Ecto neural progenitor cell (in vitro differentiated cells): ENCODE results near the gene EFTUD2.

Experiments
- DNase-seq: peaks from one replicate; pipeline ENCODE4 v3.0.0-alpha.2; 2018; ENCODE audit warnings: low spot score

EFTUD2 gene

DNA sequence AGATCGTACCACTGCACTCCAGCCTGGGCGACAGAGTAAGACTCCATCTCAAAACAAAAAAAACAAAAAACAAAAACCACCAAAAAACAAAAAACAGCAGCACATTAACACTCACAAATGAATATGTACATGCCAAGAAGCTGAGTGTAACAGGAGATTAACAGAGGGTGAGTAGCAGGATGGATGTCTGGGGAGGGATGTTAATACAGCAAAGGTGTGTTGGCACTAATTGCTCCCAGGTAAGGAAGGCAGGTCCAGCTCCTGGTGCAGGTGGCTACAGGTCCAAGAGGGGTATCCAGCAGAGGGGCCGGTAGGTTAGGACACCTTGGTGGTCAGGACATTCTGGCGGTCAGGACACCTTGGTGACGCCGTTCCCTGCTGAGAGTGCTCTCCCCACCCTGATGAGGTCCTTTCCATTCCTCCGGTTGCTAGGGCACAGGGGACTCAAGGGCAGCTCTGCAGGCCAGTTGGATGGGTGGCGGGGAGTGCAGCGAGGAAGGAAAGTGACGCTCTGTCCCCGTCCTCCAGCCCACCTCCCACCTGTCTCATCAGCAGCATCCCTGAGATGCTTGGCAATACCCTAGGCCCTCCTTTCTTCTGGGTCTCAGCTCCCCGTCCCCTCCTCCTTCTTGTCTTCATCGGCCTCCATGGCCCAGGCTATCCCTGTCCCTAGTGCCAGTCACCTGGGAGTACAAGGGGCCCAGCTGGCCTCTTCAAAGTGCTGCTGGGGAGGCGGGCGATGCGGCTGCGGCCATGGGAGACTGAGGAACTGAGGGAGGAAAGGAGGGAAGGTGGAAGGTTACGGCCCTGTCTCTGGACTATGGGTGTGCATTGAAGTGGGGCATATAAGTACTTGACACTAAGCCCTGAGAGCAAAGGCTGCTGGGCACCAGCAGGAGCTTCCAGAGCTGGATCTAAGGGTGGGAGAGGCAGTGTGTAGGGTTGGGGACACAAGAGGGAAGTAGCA is 26.8 kb upstream of the EFTUD2 start:
- DNase-seq, result no peak

DNA sequence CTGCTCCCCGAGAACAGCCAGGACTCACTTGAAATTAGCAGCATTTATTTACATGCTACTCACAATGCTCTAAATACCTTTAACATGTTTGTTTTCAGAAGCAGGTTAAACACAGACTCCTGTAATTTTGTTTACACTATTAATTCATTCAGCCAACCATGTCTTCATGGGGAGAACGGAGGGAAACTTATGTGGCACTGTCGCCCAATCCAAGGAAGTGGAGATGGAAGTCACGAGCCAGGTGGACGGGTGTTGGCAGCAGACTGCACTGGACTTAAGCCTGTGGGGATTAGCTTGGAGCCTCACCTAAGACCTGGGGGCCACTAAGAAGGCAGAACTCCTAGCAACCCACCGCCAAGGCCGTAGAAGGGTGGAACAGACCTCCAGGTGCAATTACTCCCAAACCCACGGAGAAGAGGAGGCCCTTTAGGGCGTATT is 24.9 kb upstream of the EFTUD2 start:
- no peak for DNase-seq

DNA sequence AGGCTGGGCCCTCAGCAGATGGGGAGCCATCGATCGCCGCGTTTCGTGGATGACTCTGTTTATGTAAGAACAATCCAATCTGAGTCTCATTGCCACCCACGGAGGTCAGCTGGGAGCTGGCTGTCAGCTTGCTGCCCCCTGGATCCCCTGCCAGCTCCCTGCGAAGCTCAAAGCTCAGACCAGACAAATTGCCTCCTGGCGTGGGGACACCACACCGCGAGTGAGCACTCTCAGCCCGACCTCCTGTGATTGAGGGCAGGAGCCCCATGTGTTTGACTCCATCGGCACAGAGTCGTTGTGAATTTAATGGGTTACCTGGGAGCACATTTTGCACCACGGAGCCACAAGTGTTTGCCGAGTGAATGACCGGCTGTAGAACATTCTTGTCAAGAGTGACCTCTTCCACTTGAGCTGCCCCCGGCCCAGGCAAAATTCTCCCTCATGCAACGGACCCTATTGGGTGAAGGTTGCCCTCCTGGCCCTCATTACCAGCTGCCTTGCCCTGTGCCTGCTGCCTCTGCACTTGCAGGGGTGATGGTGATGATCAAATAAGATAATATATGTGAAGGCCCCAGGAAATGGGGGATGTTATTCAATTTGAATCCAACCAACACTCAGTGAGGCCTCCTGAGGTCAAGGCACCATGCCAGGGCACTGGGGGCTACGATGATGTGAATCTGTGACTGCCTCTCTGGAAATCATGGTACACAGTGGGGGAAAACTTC is 23.7 kb upstream of the EFTUD2 start:
- DNase-seq, result no peak

DNA sequence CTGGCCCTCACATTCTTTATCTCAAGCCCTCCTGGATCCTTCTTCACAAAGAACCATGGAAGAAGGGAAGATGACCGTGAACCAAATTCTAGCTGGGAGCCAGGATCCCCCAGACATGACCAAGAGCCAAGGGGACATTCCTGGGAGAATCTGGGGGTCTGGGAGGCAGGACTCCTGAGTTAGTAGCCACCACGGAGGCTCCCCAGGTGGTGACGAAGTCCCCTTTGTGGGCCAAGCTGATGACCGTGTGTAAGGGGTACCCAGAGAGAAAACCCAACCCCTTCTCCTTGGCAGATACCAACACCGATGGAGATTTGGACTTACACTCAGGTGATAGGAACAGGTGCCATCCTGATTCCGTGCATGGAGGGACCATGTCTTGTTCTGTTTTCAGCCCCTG is 22.9 kb upstream of the EFTUD2 start:
- DNase-seq, result no peak

DNA sequence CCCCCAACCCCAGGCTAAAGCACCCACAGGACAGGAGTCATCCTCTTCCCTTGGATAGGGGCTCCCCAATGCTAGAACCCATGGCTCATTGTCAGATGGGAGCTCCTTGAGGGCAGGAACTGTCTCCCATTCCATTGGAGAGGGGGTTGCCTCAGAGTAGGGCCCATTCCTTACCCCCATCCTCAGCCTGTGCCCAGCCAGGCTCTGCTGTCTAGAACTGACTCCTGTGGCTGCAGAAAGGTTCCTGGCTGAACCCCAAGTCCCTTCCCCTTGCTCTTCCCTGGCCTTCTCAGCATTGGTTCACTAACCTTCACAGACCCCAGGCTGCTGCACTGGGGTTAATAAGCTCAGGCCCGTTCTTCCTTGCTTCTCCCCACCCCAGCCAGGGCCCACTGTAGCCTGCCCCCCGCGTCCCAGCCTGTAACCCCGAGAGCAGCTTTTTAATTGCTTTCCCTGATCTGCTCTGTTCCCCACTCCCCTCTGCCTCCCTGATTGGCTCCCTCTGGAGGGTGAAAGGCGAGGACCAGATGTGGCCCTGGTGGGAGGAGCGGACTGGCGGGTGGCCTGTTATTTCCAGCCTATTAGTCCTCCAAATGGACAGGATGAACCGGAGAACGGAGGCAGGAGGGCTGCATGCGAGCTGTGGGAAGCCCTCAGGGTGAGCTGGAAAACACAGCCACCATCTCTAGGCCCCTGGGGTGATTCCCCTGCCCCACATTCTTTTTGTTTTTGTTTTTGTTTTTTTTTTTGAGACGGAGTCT is 22.1 kb upstream of the EFTUD2 start:
- peak; percentile 88 for DNase-seq

DNA sequence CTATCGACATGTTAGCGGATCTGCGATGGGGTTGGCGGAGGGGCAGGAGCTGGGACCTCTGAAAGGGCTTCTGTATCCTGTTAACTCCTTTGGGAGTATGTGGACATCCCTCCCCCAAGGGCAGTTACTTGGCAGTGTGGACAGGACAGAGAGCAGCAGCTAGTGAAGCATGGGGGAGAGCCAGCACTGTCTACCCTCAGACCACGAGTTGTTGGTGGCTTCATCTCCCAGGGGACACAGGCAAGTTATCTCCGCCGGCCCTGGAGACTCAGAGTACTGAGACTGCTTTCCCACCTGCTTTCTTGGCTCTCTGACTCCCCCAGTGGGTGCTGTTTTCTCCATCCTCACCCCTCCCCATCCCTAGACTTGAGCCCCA is 21.3 kb upstream of the EFTUD2 start:
- DNase-seq, result no peak

DNA sequence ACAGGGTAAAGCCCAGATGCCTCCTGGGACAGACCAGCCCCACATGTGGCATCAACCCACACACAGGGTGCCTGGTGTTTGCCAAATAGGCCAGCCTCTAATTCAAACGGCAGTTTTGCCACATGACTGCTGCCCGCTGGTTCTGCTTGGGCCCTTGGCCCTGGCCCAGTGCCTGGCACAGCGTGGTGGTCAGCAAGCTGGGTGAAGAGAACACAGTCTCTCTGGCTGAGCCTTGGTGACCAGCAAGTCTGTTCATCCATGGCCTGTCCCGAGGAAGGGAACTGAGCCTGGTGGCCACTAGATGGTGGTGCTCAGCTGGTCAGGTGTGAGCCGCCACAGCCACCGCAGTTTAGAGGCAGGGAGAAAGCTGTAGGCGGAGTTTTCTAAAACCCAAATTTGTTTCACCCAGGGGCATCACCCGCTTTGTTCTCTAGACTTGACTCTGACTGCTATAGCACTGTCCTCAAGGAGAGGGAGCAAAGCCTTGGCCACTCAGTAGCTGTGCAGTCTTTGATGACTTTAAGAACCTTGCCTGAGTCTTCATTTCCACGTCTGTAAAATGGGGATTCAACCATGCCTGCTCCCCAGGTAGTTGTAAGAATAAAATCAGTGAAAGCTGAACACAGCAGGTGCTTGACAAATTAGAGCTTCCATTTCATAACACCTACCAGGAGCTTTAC is 20.8 kb upstream of the EFTUD2 start:
- peak; percentile 89 for DNase-seq

DNA sequence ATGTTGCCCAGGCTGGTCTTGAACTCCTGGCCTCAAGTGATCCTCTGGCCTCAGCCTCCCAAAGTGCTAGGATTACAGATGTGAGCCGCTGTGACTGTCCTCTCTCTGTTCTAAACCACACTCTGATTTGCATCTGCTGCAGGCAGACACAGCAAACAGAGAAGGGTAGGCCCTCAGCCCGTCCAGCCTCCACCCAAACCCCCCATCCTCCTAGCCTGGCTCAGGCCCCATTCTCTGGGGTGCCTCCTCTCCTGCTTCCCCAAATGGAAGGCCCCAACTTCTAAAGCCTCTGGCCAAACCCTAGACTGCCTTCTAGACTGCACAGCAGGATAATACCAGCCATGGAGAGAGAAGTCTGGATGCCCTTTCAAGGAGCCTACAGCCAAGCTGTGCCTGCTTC is 20.2 kb upstream of the EFTUD2 start:
- DNase-seq, result no peak

DNA sequence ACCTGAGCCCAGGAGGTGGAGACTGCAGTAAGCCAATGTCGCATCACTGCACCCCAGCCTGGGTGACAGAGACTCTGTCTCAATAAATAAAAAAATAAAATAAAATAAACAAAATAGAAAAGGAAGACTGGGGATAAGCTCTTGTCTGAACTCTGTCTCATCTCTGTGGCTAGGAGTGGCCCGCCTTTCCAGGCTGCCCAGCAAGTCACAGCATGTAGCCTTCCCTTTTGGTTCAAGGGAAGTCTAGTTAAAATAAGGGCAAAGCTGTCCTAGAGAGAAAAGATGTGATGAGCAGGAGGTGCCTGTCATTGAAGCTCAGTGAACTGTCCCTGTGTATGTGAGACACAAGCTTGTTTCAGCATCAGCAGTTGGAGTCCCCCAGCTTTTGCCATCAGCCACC is 18.8 kb upstream of the EFTUD2 start:
- DNase-seq, result no peak

DNA sequence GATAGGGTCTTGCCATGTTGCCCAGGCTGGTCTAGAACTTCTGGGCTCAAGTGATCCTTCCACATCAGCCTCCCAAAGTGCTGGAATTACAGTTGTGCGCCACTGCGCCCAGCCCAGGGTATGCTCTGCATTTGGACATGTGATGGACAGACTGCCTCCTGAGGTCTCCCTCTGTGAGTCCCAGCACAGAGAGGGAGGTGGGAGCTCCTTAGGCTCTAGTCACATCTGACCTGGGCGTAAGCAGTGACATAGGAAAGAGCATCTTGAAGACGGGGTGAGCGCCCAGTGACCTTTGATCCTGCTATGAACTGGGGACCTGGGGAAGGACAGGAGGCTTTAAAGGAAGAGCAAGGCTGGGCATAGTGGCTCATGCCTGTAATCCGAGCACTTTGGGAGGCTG is 18.2 kb upstream of the EFTUD2 start:
- no peak for DNase-seq

DNA sequence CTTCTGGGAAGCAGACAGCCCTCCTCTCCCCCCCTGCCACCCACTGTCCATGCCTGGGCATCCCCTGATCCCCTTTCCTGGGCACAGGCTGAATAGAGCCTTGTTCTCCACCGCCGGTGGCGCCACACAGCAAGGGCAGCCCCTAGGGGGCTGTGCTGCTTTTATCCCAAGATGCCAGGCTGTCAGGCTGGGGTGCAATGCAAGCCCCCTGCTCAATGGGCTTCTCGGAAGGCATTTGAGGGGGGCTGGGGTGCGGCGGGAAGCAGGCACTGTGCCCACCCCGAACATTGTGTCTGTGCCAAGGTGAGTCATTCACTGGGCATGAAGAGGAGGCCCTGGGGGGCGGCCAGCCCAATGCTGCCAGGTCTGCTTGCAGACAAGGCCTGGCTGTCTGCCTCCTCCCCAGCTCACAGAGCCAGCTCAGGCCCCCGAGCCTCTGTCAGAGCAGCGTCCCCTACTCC is 17.6 kb upstream of the EFTUD2 start:
- no peak for DNase-seq

DNA sequence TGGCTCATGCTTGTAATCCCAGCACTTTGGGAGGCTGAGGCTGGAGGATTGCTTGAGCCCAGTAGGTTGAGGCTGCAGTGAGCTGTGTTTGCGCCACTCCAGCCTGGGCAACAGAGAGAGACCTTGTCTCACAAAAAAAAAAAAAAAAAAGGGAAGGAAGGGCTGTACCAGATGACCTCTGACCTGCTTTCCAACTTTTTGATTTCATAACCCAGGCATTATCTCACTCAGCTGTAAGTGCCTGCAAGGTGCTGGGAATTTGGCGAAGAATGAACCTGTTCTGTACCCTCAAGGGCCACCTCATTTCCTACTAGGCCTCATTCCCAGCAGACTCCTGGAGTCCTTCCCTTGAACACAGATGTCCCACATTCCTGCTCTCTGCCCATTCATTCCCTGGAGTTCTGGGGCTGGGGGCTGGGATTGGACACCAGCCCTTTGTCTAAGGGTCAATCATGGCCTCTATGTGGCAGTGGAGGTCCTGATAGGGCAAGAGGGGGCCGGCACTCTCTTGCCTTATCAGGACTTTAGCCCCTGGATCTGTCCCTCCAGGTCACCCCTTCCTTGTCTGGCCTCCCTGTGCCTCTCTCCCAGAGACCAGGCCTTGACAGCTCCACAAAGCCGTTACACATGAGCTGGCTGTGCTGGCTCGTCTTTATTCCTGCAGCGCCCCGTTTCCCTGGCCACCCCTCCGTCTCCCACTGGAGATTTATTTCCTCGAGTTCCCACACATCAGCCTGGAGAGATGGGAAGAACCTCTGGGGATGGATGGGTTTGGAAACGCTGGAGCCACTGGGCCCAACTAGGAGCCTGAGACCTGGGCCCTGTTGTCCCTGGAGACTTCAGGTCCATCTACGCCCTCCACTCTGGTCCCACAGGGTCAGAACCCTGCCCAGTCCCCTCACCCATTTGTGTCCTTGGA is 16.9 kb upstream of the EFTUD2 start:
- no peak for DNase-seq

DNA sequence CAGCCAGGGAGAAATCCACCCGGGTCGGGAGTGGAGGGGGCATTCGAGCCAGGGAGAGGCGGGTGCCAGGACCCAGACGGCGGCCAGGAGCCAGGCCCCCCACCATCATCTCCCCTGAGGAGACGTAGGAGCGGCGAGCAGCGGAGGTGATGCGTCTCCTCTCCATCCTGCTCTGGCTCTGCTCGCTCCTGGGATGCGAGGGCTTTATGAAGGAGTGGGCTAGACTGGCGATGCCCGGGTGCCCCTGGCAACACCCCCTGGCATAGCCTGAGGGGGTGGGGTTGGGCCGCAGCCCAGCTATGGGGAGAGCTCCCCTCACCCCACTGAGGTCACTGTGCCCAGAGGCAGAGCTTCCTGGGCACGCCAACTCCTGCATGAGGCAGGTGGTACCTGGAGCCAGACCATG is 16.1 kb upstream of the EFTUD2 start, which contains the start of gene GFAP:
TSS of gene GFAP (minus strand) at position 180 of the 406 bp plus-strand sequence. CDS start at position 166, 14 bp downstream.
- DNase-seq, result no peak

DNA sequence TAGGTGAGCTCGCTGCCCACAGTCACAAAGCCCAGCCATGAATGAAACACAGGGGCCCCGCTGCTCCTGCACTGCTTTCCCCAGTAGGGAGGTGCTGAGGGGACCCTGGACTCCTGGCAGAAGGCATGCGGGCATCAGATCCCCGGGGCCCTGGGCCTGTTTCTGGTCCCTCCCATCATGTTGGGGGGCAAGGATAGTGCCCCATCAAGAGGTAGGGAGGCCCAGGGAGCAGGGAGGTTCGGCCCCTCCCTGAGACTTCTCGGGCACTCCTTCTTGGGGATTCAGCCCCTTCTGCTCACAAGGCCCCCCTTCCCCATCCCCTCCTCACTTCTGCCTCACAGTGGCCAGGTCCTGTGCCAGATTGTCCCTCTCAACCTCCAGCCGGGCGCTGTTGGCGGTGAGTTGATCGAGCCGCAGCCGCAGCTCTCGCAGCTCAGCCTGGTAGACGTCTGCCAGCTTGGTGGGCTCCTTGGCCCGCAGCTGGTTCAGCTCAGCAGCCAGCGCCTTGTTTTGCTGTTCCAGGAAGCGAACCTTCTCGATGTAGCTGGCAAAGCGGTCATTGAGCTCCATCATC is 15.5 kb upstream of the EFTUD2 start:
- DNase-seq, result no peak

DNA sequence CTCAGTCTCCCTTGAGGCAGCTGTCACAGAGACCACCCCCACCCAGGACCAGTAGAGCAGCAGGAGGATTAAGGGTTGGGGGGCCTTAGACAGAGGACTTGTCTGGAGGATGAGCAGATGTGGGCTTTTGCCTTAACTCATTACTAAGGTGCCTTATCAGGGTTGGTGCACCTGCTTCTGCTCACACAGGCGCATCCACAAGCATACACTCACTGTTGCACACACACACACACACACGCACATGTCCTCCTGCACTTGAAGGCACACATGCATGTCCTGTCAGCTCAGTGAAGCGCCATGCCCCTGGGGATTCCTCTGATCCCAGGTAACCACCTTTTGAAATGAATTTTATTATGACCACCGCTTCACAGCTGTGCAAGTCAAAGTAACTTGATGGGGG is 14.9 kb upstream of the EFTUD2 start:
- no peak for DNase-seq

DNA sequence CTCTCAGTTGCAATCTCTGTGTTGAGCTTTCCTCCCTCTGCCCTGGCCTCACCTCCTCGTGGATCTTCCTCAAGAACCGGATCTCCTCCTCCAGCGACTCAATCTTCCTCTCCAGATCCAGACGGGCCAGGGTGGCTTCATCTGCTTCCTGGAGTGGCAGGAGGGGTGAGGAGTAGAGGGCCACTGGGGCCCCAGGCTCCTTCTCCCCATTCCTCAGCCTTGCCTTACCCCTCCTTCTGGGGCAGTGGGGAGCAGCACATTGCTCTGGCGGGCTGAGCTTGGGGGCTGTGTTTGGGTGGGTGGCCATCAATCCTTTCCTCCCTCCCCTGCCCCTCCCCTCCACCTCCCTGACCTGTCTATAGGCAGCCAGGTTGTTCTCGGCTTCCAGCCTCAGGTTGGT is 14.4 kb upstream of the EFTUD2 start:
- no peak for DNase-seq

DNA sequence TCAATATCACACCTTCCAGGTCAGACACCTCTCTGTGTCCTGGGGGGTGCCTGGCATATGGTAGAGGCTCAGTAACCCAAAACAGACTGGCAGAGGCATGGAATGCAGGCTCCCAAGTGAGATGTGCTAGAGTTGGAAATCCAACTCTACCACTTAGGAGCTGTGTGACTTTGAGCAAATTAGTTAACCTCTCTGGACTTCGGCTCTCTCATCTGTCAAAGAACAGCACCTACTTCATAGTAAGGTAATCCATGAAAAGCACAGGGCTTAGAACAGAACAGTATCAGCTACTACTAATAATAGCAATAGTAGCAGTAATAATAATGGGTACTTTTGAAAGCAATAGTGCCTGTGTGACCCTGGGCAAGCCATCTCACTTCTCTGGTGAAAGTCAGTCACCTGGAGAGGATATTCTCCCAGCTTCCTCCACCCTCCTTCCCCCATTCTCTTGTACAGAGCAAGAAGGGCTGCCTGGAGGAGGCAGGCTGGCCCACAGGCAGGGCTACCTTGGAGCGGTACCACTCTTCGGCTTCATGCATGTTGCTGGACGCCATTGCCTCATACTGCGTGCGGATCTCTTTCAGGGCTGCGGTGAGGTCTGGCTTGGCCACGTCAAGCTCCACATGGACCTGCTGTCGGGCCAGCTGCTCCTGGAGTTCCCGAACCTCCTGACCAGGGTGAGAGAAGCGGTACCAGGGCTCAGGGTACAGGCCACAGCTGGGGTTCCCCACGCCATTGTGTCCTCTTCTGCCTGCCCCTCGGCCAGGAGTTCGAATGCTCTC is 13.7 kb upstream of the EFTUD2 start:
- DNase-seq, result no peak

DNA sequence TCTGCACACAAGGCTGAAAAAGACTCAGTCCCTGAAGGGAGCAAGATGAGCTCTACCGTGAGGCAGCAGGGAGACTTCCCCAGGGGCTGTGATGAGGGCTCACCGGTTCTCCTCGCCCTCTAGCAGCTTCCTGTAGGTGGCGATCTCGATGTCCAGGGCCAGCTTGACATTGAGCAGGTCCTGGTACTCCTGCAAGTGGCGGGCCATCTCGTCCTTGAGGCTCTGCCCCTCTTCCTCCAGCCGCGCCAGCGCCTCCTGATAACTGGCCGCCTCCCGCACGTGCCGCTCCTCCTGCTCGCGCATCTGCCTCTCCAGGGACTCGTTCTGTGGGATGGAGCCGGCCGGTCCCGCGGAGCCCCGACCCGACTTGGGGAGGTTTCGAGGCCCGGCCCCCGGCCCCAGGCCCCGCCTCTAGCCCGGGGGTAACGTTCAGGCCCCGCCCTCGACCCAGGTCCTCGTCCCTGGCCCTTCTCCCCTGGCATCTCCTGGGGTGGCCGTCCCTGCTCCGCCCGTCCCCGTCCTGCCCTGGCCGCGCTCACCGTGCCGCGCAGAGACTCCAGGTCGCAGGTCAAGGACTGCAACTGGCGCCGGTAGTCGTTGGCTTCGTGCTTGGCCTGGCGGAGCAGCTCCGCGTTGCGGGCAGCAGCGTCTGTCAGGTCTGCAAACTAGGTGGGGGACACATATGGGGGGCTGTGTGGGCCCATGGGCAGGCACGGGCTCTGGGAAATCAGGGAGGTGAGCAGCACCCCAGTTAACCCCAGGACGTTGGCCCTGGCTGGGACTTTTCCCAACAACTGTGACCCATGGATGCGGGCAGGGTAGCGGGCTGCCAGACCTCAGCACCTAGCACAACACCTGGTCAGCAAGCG is 12.1 kb upstream of the EFTUD2 start:
- peak; percentile 87 for DNase-seq
